Measurements from ENCODE around the gene RNU2-1. TPM values are rescaled to one million over a fixed set of nuclear protein-coding genes. Genes with fewer than 3 reads are reported as not detected.

Gene RNU2-1
- total RNA-seq (2022; extraction: Qiagen RNA extraction) = not detected in 5 replicates

DNA sequence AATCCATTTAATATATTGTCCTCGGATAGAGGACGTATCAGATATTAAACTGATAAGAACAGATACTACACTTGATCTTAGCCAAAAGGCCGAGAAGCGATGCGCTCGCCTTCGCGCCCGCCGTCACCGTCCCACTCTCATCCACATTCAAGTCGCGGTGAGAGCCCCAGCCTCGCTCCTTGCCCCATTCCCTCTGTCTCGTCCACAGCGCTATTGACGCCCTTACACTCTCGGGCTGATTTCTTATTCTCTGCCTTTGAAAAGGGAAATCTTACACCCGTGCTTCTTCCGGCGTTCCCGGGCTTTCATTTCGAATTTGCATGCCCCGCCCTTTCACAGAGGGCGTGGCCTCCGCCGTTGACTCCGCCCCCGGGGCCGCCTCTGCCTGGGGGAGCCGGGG, at the start of gene RNU2-1:
Gene RNU2-1 (minus strand): TSS at position 101 of the 400 bp plus-strand sequence.

DNA sequence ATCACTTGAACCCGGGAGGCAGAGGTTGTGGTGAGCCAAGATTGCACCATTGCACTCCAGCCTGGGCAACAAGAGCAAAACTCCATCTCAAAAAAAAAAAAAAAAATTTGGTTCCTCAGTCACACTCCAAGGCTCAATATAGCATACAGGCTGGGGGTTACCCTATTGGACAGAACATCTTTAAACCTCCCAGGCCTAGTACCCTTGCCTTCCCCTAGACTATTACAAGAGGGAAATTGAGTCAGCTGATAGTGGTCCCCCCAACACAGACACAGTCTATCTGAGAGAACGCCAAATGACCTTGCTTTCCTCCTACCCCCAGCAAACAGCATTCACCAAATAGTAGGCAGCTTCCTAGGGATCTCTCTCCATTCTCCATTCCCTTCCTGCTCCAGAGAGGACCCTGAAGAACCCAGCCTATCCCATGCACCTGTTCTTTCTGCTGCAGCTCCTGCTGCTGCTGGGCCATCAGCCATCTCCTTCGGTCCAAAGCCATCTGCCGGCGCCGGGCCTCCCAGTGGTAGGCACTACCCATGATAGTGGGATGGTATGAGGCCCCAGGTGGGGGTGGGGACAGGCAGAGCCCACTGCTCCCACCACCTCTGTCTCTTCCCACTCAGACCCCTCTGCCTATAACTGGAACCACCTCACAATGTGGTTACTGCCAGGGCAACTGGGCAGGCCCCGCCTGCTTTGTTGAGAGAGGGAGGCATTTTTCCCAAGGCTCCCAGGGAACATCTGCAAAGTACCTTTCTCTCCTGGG, 5.6 kb downstream of the RNU2-1 start, which contains the start of gene CCDC200:
Gene CCDC200 (minus strand): TSS at position 604 of the 763 bp plus-strand sequence. CDS start 69 bp downstream, at position 535.

DNA sequence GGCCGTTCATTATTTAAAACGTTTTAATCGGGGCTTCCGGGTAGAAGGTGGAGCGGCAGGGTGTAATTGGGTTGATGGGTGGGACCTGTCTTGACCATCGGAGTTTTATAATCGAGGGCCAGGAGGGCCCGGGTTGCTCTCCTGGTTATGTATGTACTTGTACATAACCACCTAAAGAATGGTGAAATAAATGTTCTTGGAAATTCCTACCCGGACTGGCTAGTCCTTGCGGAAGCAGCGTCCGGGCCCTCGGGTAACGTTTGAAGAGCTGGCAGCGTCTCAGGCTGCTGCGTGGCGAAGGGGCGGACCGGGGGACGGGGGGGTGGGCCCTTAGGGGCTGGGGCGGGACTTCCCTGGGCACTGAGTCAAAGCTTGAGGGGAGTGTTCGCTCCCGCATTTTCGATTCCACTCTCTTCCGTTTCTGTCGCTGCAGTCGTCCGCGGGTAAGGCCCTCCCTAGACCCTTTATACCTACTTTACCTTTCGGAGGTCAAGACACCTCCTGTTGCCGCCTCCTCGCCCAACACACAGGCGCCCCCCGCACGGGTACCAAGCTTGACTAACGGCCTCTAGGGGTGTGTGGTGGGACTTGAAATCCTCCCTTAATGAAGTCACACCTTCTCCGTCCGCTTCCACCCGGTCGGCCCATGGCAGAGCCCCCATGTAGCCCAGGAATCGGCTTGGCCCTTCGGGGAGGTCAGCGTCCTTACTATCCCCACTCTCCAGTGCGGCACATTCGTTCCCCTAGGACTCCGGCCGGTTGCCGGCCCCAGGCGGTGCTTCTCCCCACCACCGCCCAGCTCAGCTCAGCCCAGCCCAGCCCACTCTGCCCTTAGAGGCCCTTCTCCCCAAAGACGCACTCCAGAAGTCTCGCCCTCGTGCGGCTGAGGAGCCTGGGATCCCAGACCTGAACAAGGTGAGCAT, 22.0 kb downstream of the RNU2-1 start, which contains the start of gene TMEM106A:
Gene TMEM106A (plus strand): TSS at position 396 of the 923 bp plus-strand sequence. CDS start 1,167 bp downstream, outside the sequence.

Other genes with a start within 250 kb of the RNU2-1 start
- 2,911 to 3,334 TPM (median 2,945 TPM) in 5 replicates for gene RPL27, start 235.6 kb downstream of the RNU2-1 start, total RNA-seq (2022; extraction: Qiagen RNA extraction)
- 17.3 to 20.9 TPM (median 19.0 TPM) in 5 replicates for gene IFI35, start 227.2 kb downstream of the RNU2-1 start, total RNA-seq (2022; extraction: Qiagen RNA extraction)
- 228 to 248 TPM (median 238 TPM) in 5 replicates for gene VAT1, start 211.6 kb downstream of the RNU2-1 start, total RNA-seq (2022; extraction: Qiagen RNA extraction)
- 0.13 to 0.27 TPM (median 0.14 TPM) in 5 replicates for gene RND2, start 208.7 kb downstream of the RNU2-1 start, total RNA-seq (2022; extraction: Qiagen RNA extraction)
- 20.0 to 33.7 TPM (median 23.7 TPM) in 5 replicates for gene BRCA1, start 108.6 kb downstream of the RNU2-1 start, total RNA-seq (2022; extraction: Qiagen RNA extraction)
- gene NBR1, start 62.8 kb downstream of the RNU2-1 start, total RNA-seq (2022; extraction: Qiagen RNA extraction) = 34.4 to 47.5 TPM (median 39.4 TPM) in 5 replicates
- 1.0 to 1.3 TPM (median 1.1 TPM) in 5 replicates for gene TMEM106A, start 22.1 kb downstream of the RNU2-1 start, total RNA-seq (2022; extraction: Qiagen RNA extraction)
- gene CCDC200, start 5.4 kb downstream of the RNU2-1 start, total RNA-seq (2022; extraction: Qiagen RNA extraction) = not detected in 5 replicates
- gene ARL4D, start 165.0 kb upstream of the RNU2-1 start, total RNA-seq (2022; extraction: Qiagen RNA extraction) = 19.0 to 27.3 TPM (median 25.3 TPM) in 5 replicates
- gene DHX8, start 250.0 kb upstream of the RNU2-1 start, total RNA-seq (2022; extraction: Qiagen RNA extraction) = 38.5 to 43.5 TPM (median 39.0 TPM) in 5 replicates

Data from A549 treated with AZD2906 at 1 μM for 4 hours (cell line).